ENCODE measurements around the gene ALPK3. TPM values are rescaled to one million over a fixed set of nuclear protein-coding genes. Genes with fewer than 3 reads are reported as not detected.

The ALPK3 gene
- total and polyA plus RNA-seq, 8 donors, result 0.58 to 17.9 (median 3.5) TPM

DNA sequence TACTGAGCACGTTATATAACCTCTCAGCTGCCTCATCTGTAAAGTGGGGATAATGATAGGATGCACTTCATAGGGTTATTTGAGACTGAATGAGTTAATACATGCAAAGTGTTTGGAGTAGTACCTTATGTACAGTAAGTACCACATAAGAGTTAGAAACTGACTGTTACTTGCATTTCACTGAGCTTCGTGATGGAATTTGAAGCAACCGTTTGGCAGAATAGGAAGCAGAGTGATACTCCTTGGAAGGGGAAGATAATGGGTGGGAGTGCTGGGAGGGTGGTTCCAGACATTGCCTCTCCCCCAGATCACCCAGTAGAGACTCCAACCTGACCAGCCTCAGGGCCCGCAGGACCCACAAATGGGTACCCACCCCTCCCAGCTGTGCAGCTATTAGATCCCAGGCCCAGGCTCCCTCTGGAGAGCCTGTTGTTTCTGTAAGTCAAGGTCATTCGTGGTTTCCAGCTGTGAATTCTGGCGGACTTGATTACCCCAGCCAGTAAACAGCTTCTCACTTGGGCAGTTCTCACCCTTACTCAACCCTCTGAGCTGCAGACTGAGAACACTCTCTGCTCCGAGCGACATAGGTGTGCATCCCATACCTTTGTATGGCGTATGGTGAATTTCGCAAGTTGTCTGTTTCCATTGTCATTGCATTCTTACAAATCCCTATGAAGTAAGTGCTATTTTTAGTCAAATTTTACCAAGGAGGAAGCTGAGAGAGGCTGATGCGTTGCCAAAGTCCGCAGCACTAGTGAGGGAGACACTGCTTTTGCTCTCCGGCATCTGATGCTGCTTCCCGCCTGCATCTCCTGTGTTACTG, 11.1 kb downstream of the ALPK3 start:
- H3K36me3 ChIP-seq, result no peaks in the 10 kb centered on the region
- TF ChIP-seq POLR2AphosphoS5 (IDR thresholded peaks at IDR 0.05) (no peak), EP300 (IDR thresholded peaks at IDR 0.05) (no peak), POLR2A (IDR thresholded peaks at IDR 0.05) (no peak), CTCF (IDR thresholded peaks at IDR 0.05) (no peak)
- H3K27ac ChIP-seq, result peak overlapping the region in 3 of 5 donors; percentile 7 to 68 (median 24)
- H3K9me3 ChIP-seq, result no peaks in the 10 kb centered on the region
- intact Hi-C loops (cut with DNase I; ENCODE audit: low total_unique reads), result loop anchor here (10.0 kb wide), 1 partner anchor 107 kb away; no protein-coding TSS in a partner anchor
- DNase-seq, result peak in 1 of 2 donors; percentile 62
- 57 to 73% (median 71%) methylated on average over 14 of the region's 14 CpGs for WGBS, 5 donors
- H3K4me1 ChIP-seq, result peaks cover 10 to 70% (median 39%) of the 10 kb centered on the region in 4 donors
- H3K27me3 ChIP-seq, result no peaks in the 10 kb centered on the region
- H3K4me3 ChIP-seq, result no peak overlapping the region

DNA sequence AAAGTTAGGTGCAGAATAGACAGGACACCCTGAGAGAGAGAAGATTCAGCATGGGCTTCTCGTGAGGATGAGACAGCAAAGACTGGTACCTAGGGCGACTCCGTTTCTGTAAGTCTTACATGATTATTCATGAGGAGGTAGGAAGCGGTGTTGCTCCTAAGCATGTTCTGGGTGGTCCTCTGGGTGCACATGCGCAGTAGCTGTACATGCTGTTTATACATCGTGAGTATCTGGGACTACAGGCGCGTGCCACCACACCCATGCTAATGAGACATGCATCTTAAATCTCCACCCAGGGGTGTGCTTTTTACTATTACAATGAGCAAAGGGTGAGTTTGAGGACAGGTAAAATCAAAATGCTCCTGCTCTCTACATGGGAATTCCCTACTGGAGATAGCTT, 12.3 kb downstream of the ALPK3 start:
- Histone ChIP-seq H3K4me3 (no peak overlapping the region), H3K36me3 (no peaks in the 10 kb centered on the region), H3K4me1 (peaks cover 6 to 70% (median 41%) of the 10 kb centered on the region in 4 donors), H3K27ac (peak overlapping the region in 1 of 5 donors; percentile 68), H3K9me3 (no peaks in the 10 kb centered on the region), H3K27me3 (no peaks in the 10 kb centered on the region)
- WGBS, 5 donors, result 86 to 92% (median 89%) methylated on average over 8 of the region's 8 CpGs
- DNase-seq, result no peak
- TF ChIP-seq EP300 (IDR thresholded peaks at IDR 0.05) (no peak), POLR2AphosphoS5 (IDR thresholded peaks at IDR 0.05) (no peak), CTCF (IDR thresholded peaks at IDR 0.05) (no peak), POLR2A (IDR thresholded peaks at IDR 0.05) (no peak)
- intact Hi-C loops (cut with DNase I; ENCODE audit: low total_unique reads), result loop anchor here (10.0 kb wide), 1 partner anchor 105 kb away; no protein-coding TSS in a partner anchor

DNA sequence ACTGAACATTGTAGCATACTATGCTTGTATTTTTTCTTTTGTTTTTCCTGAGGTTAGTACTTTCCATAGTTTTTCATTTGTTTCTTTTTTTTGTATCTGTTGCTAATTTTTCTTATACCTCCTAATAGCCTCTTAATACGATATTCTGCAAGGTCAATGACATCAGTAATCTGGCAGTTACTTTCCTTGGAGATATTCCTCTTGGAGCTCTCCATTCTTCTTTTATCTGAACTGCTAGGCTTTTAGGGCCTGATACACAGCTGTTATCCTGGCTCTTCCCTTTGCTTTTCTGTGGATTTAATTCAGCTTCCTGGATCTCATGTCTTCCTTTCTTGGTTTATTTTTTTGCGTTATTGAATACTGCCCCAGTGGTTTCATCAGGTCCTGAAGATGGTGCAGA, 12.9 kb downstream of the ALPK3 start:
- TF ChIP-seq CTCF (IDR thresholded peaks at IDR 0.05), result no peak
- no peak for TF ChIP-seq POLR2AphosphoS5 (IDR thresholded peaks at IDR 0.05)
- no peak for TF ChIP-seq EP300 (IDR thresholded peaks at IDR 0.05)
- no peak for TF ChIP-seq POLR2A (IDR thresholded peaks at IDR 0.05)
- Histone ChIP-seq H3K4me3 (no peak overlapping the region), H3K27me3 (no peaks in the 10 kb centered on the region), H3K4me1 (peaks cover 6 to 71% (median 39%) of the 10 kb centered on the region in 4 donors), H3K27ac (peak overlapping the region in 1 of 5 donors; percentile 68), H3K9me3 (no peaks in the 10 kb centered on the region), H3K36me3 (no peaks in the 10 kb centered on the region)
- intact Hi-C loops (cut with DNase I; ENCODE audit: low total_unique reads), result no loop called here
- WGBS, 5 donors, result 68 to 89% (median 74%) methylated on average over 2 of the region's 2 CpGs
- no peak for DNase-seq

DNA sequence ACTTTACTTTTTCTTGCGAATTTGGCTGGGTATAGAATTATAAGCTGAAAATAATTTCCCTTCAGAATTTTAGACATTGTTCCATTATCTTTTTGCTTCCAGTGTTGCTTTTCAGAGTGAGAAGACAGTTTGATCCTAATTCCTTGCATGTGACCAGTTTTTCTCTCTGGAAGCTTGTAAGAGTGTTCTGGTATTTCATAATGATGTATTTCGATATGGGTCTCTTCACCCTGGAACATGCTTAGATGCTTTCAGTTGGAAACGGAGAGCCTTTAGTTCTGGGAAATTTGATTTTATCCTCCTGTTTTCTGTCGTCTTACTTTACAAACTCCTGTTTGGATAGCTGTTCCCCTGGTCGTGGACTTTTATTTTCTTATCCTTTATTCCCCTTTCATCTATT, 13.9 kb downstream of the ALPK3 start:
- Histone ChIP-seq H3K9me3 (no peaks in the 10 kb centered on the region), H3K4me3 (no peak overlapping the region), H3K36me3 (no peaks in the 10 kb centered on the region), H3K27me3 (no peaks in the 10 kb centered on the region), H3K4me1 (peaks cover 6 to 79% (median 40%) of the 10 kb centered on the region in 4 donors), H3K27ac (peak overlapping the region in 3 of 5 donors; percentile 16 to 68 (median 25))
- DNase-seq, result no peak
- intact Hi-C loops (cut with DNase I; ENCODE audit: low total_unique reads), result no loop called here
- no peak for TF ChIP-seq POLR2A (IDR thresholded peaks at IDR 0.05)
- TF ChIP-seq CTCF (IDR thresholded peaks at IDR 0.05), result no peak
- no peak for TF ChIP-seq EP300 (IDR thresholded peaks at IDR 0.05)
- TF ChIP-seq POLR2AphosphoS5 (IDR thresholded peaks at IDR 0.05), result no peak
- WGBS, 5 donors, result 72 to 78% (median 77%) methylated on average over 5 of the region's 5 CpGs

Measured in stomach (tissue), 9 donors.